HG03460 (cell line): ENCODE data around the gene PEX1.
"Not testable (repeated sequence)": the region's sequence is repeated elsewhere in the genome, so short reads cannot be mapped to it uniquely, and the experiment has no call there.

Experiments used
- ATAC-seq: cut with Tn5 transposase; IDR thresholded peaks from one replicate; pipeline ENCODE4 v1.9.1; 2021; ENCODE audit not compliant: unreplicated experiment

Gene PEX1

GRCh38 chr7:92461027-92462003, 67.0 kb downstream of the PEX1 start:
- no peak for ATAC-seq

GRCh38 chr7:92460510-92460909, 67.8 kb downstream of the PEX1 start:
- ATAC-seq = no peak

- no peak for ATAC-seq
Measured at GRCh38 chr7:92460109-92460508, 68.2 kb downstream of the PEX1 start.

- ATAC-seq = no peak
Measured at GRCh38 chr7:92456236-92456635, 72.1 kb downstream of the PEX1 start.

GRCh38 chr7:92451645-92452044, 76.7 kb downstream of the PEX1 start:
- ATAC-seq = no peak

GRCh38 chr7:92448205-92448747, 80.0 kb downstream of the PEX1 start:
- ATAC-seq = peak; percentile 35

GRCh38 chr7:92447345-92448204, 80.7 kb downstream of the PEX1 start, which contains the start of gene GATAD1:
Gene GATAD1, plus strand, starts transcription at chr7:92447482. Its CDS starts 248 bp downstream, at chr7:92447730.
- peak; percentile 86 for ATAC-seq

- no peak for ATAC-seq
Measured at GRCh38 chr7:92446869-92447344, 81.4 kb downstream of the PEX1 start.

- not testable (repeated sequence) for ATAC-seq
Measured at GRCh38 chr7:92442720-92443119, 85.6 kb downstream of the PEX1 start.

- ATAC-seq = no peak
Measured at GRCh38 chr7:92437956-92438491, 90.3 kb downstream of the PEX1 start.
